Adrenal gland (tissue), 12 donors: ENCODE measurements around the gene NDUFS8. TPM values are rescaled to one million over a fixed set of nuclear protein-coding genes. Genes with fewer than 3 reads are reported as not detected.

Source experiments
- DNase-seq, 7 donors: peaks; one replicate each; pipeline ENCODE4 v3.0.0-alpha.2; 2019 to 2020
- H3K27ac ChIP-seq, 5 donors: fragments of 200-600 bp; sonication (generic) in 4 of 5; 1 replicate in 3 of 5; 2 replicates in 2 of 5; pipeline versions ENCODE4 v1.5.1 to v1.8.0; 2016 to 2020; ENCODE audit warnings: mild to moderate bottlenecking in 1 of 5
- H3K27me3 ChIP-seq: fragments of 200-600 bp; 2 replicates; pipeline ENCODE4 v1.8.0; 2021
- H3K36me3 ChIP-seq, 2 donors: fragments of 200-600 bp; replicated peaks in 1 of 2; 1 replicate in 1 of 2; 2 replicates in 1 of 2; pipeline versions ENCODE4 v1.5.1 to v1.8.0; 2018 to 2022
- H3K4me1 ChIP-seq, 2 donors: fragments of 200-600 bp; replicated peaks in 1 of 2; 1 replicate in 1 of 2; 2 replicates in 1 of 2; pipeline versions ENCODE4 v1.5.1 to v1.8.0; 2018 to 2021
- H3K4me3 ChIP-seq, 4 donors: fragments of 200-600 bp; sonication (generic) in 3 of 4; one replicate each; pipeline ENCODE4 v1.5.1; 2016 to 2018
- H3K9me3 ChIP-seq, 3 donors: fragments of 200-600 bp; sonication (generic) in 1 of 3; replicated peaks in 1 of 3; 1 replicate in 2 of 3; 2 replicates in 1 of 3; pipeline versions ENCODE4 v1.5.1 to v1.8.0; 2016 to 2021
- CTCF ChIP-seq, 6 experiments: fragments of 450-650 bp in 4 of 6; fragments of 200-600 bp in 2 of 6; sonication (generic) in 1 of 6; IDR thresholded peaks; 1 replicate in 5 of 6; 2 replicates in 1 of 6; pipeline versions ENCODE4 v1.5.1 to v1.8.0; 2016 to 2021; ENCODE audit warnings: antibody characterized with exemption in 6 of 6, mild to moderate bottlenecking in 2 of 6, moderate library complexity in 1 of 6
- POLR2A ChIP-seq, 2 donors: fragments of 450-650 bp; IDR thresholded peaks; one replicate each; pipeline ENCODE4 v1.6.1; 2017; ENCODE audit warnings: antibody characterized with exemption in 2 of 2, mild to moderate bottlenecking in 2 of 2, moderate library complexity in 1 of 2
- WGBS, 4 donors: extraction: QIAGEN DNeasy Blood & Tissue Kit in 2 of 4; methylation state at CpG; one replicate each; pipeline versions ENCODE4 v1.1.5 to v1.1.7; 2013 to 2017; 5-methylcytosine and 5-hydroxymethylcytosine counted together
- intact Hi-C, 2 donors: fragments of 100-400 bp; cut with DNase I; formaldehyde crosslinking; loops; one replicate each; pipeline versions ENCODE4 v1.14.1 to v1.15.0; 2022 to 2023
- polyA plus RNA-seq, 3 donors: library from polyadenylated mRNA; stranded (reverse); fragments of 200-250 nt in 2 of 3; fragments of 350-450 nt in 1 of 3; fragmentation: Illumina TruSeq in 1 of 3; extraction: RNeasy Lipid Tissue Mini Kit (QIAGEN cat#74804) in 1 of 3; gene quantifications; one replicate each; pipeline ENCODE4 v1.2.3, GENCODE V29; 2013 to 2014
- total RNA-seq, 9 donors: library from RNA; depleted of rRNA in 4 of 9; stranded (reverse); fragments of >200 nt in 4 of 9; fragments of 120-200 nt in 1 of 9; fragmentation: NEBNext Ultra II Directional in 1 of 9; extraction: Animal tissue kit (Norgen Biotek cat#: 25700) in 1 of 9; gene quantifications; one replicate each; pipeline versions ENCODE4 v1.1.0 to v1.2.4, GENCODE V29; 2013 to 2023
- donor health status: healthy with polysubstance abuse.
- donor health status: Bipolar disorder and iron deficiency.
- donor health status: DM: yes; HTN: yes; CAD: no.
- donor health status: DM: no; HTN: no; CAD: no.
- donor health status: DM: no; HTN: no; CAD: no.
- donor health status: DM: yes; HTN: yes; CAD: no.

The NDUFS8 gene
- total and polyA plus RNA-seq, 12 donors, result 199 to 1,037 (median 520) TPM

GRCh38 chr11:68041617-68042218 lies 11.2 kb downstream of the NDUFS8 start:
- intact Hi-C loops, result loop anchor here in 1 of 2 donors (10.0 kb wide), 1 partner anchor 163 kb away; no protein-coding TSS in a partner anchor

GRCh38 chr11:68042219-68043028 lies 11.9 kb downstream of the NDUFS8 start:
- H3K4me1 ChIP-seq, result peaks cover 47 to 56% of the 10 kb centered on the region in 2 donors
- no peaks in the 10 kb centered on the region for H3K9me3 ChIP-seq
- 79 to 90% (median 82%) methylated on average over 1 to 27 of the region's 27 CpGs for WGBS, 4 donors
- intact Hi-C loops, result loop anchor here in 1 of 2 donors (10.0 kb wide), 1 partner anchor 162 kb away; no protein-coding TSS in a partner anchor
- H3K27ac ChIP-seq, result peak overlapping the region; percentile 53 to 97 (median 92)
- H3K4me3 ChIP-seq, result no peak overlapping the region
- no peaks in the 10 kb centered on the region for H3K27me3 ChIP-seq
- DNase-seq, result peak in 6 of 7 donors; percentile 15 to 46 (median 26)
- peaks cover 0 to 54% of the 10 kb centered on the region in 2 donors for H3K36me3 ChIP-seq
- TF ChIP-seq CTCF (IDR thresholded peaks at IDR 0.05) (no peak), POLR2A (IDR thresholded peaks at IDR 0.05) (no peak)

More at GRCh38 chr11:68041617-68042218, 11.2 kb downstream of the NDUFS8 start:
- Histone ChIP-seq H3K36me3 (peaks cover 0 to 52% of the 10 kb centered on the region in 2 donors), H3K4me1 (peaks cover 51 to 63% of the 10 kb centered on the region in 2 donors), H3K27ac (peak overlapping the region in 4 of 5 donors; percentile 78 to 97 (median 94)), H3K9me3 (no peaks in the 10 kb centered on the region), H3K27me3 (no peaks in the 10 kb centered on the region), H3K4me3 (no peak overlapping the region)
- 69 to 84% (median 83%) methylated on average over 6 to 12 of the region's 12 CpGs for WGBS, 4 donors
- DNase-seq, result peak in 2 of 7 donors; percentile 2 to 24
- TF ChIP-seq CTCF (IDR thresholded peaks at IDR 0.05), result no peak
- TF ChIP-seq POLR2A (IDR thresholded peaks at IDR 0.05), result no peak

GRCh38 chr11:68043029-68043348 lies 12.5 kb downstream of the NDUFS8 start:
- Histone ChIP-seq H3K4me1 (peaks cover 41 to 50% of the 10 kb centered on the region in 2 donors), H3K9me3 (no peaks in the 10 kb centered on the region), H3K36me3 (peaks cover 0 to 59% of the 10 kb centered on the region in 2 donors), H3K27me3 (no peaks in the 10 kb centered on the region), H3K27ac (peak overlapping the region; percentile 53 to 97 (median 92)), H3K4me3 (no peak overlapping the region)
- 36 to 62% (median 54%) methylated on average over 3 to 8 of the region's 8 CpGs for WGBS, 4 donors
- TF ChIP-seq CTCF (IDR thresholded peaks at IDR 0.05) (no peak), POLR2A (IDR thresholded peaks at IDR 0.05) (no peak)
- intact Hi-C loops, result loop anchor here in 1 of 2 donors (10.0 kb wide), 1 partner anchor 162 kb away; no protein-coding TSS in a partner anchor
- peak in 3 of 7 donors; percentile 1 to 29 (median 22) for DNase-seq
